Right cardiac atrium (tissue), 5 donors: ENCODE results near the gene GLB1L2. TPM values are rescaled to one million over a fixed set of nuclear protein-coding genes. Genes with fewer than 3 reads are reported as not detected.

Experiments used
- ATAC-seq, 2 donors: fragments of 200-7000 bp; cut with Tn5 transposase; one replicate each; pipeline versions ENCODE4 v1.8.0 to v1.9.1; 2020; ENCODE audit warnings: moderate library complexity in 2 of 2, mild to moderate bottlenecking in 1 of 2
- DNase-seq, 3 donors: peaks; one replicate each; pipeline ENCODE4 v3.0.0-alpha.2; 2020
- H3K27ac ChIP-seq: one replicate; pipeline ENCODE4 v1.5.1; 2013; ENCODE audit warnings: mild to moderate bottlenecking, low read length, control low read depth, moderate library complexity
- H3K27me3 ChIP-seq: one replicate; pipeline ENCODE4 v1.6.1; 2013; ENCODE audit not compliant: control insufficient read depth, insufficient read depth
- H3K4me1 ChIP-seq: one replicate; pipeline ENCODE4 v1.6.1; 2013; ENCODE audit warnings: low read length; ENCODE audit not compliant: control insufficient read depth, insufficient read depth
- H3K4me3 ChIP-seq: one replicate; pipeline ENCODE4 v1.5.1; 2013; ENCODE audit warnings: low read length, control low read depth
- H3K9me3 ChIP-seq: one replicate; pipeline ENCODE4 v1.6.1; 2013; ENCODE audit warnings: low read length; ENCODE audit not compliant: control insufficient read depth
- WGBS: extraction: QIAGEN DNeasy Blood & Tissue Kit; methylation state at CpG from one replicate; pipeline ENCODE4 v1.1.7; 2013; 5-methylcytosine and 5-hydroxymethylcytosine counted together
- intact Hi-C, 4 donors: fragments of 100-400 bp; cut with DNase I; formaldehyde crosslinking; loops; one replicate each; pipeline versions ENCODE4 v1.11.0 to v1.14.0; 2022 to 2023
- polyA plus RNA-seq: library from polyadenylated mRNA; stranded (reverse); fragments of 200-250 nt; gene quantifications from one replicate; pipeline ENCODE4 v1.2.3, GENCODE V29; 2013
- total RNA-seq, 4 donors: library from RNA; stranded (reverse); fragmentation: NEBNext Ultra II Directional; extraction: Animal tissue kit (Norgen Biotek cat#: 25700); gene quantifications; one replicate each; pipeline ENCODE4 v1.2.1, GENCODE V29; 2021
- donor health status: healthy with polysubstance abuse.
- donor health status: DM: no; HTN: yes; CAD: no.
- donor health status: DM: no; HTN: no; CAD: no.
- donor health status: DM: no; HTN: yes; CAD: no; lungs with severe emphysema.
- donor health status: DM: yes; HTN: yes; CAD: no.

The GLB1L2 gene
- total and polyA plus RNA-seq, 5 donors, result 0.61 to 1.6 (median 0.97) TPM

DNA sequence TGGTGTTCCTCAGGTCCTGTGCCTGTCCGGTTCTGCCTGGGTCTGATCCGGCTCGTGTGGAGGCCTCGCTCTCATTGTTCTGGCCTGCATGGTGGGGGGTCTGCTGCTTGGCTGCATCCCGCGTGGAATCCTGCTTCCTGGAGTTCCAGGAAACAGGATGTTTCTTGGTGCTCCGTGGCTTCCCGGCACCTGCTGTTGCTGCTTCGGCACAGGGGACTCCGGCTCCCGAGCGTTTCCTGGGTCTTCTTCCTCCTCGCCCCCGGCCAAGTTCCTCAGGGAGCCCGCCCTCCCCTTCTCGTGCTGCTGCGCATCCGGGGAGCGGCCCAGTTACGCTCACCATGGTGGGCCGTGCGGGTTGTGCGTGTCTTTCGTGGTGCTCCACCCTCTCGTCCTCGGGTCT lies 29.9 kb downstream of the GLB1L2 start:
- H3K27ac ChIP-seq, result no peak overlapping the region
- H3K4me1 ChIP-seq, result no peaks in the 10 kb centered on the region
- 74% methylated on average over 26 of the region's 26 CpGs for whole genome bisulfite sequencing
- H3K9me3 ChIP-seq, result no peaks in the 10 kb centered on the region
- no peaks in the 10 kb centered on the region for H3K27me3 ChIP-seq
- intact Hi-C loops, result no loop called here
- ATAC-seq, result no peak
- H3K4me3 ChIP-seq, result no peak overlapping the region
- peak in 1 of 3 donors; percentile 28 for DNase-seq

DNA sequence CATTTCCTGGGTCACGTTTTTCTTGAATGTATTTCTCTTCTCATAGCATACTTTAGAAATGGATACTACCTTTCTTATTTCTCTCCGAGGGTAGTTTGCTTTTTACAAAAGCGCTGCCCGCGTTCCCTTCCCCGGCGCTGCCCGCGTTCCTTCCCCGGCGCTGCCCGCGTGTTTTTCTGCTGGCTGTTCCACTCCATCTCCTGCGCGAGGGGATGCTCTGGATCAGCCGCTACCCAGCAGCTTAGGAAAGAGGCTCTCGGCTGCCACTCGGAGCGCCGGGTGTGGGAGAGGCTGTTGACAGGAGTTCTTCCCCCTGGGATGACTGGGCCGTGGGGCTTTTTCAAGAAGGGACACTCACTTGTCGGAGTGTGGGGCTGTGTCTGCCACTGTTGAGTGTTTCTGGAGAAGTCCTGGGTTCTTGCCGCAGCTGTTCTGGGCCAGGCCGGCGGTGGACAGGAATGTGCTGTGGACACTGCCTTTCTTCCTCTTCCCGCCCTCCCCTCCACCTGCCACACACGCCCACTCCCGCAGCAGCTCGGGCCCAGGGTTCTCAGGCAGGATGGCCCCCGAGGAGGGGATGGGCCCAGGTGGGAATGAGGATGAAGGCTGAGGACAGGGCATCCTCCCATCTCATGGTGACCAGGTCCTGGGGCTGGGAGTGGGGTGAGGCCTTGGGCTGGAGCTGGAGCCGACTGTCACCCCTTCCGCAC lies 30.6 kb downstream of the GLB1L2 start:
- intact Hi-C loops, result no loop called here
- WGBS, result 72% methylated on average over 32 of the region's 32 CpGs
- peak in 1 of 3 donors; percentile 40 for DNase-seq
- Histone ChIP-seq H3K27me3 (no peaks in the 10 kb centered on the region), H3K27ac (no peak overlapping the region), H3K4me3 (no peak overlapping the region), H3K9me3 (no peaks in the 10 kb centered on the region), H3K4me1 (no peaks in the 10 kb centered on the region)
- ATAC-seq, result no peak

DNA sequence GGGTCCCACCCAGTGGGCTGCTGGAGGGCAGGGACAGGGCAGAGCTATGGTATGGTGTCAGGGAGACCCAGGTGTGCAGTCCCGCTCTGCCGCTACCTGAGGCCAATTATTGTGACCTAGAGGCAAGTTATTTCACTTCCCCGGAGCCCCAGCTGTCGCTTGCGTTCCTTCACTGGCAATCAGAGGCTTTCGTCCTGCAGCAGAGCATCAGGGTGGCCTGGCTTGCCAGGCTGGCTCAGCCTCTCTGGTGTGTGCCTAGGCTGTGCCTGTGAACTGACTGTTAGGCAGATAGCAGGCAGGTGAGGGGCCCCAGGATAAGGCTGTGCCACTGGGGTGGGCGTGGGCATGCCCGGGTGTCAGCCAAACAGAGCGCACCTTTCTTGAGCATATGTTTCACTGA lies 31.4 kb downstream of the GLB1L2 start:
- H3K27ac ChIP-seq, result no peak overlapping the region
- H3K9me3 ChIP-seq, result no peaks in the 10 kb centered on the region
- H3K4me1 ChIP-seq, result no peaks in the 10 kb centered on the region
- no peak overlapping the region for H3K4me3 ChIP-seq
- ATAC-seq (no peak), DNase-seq (peak in 1 of 3 donors; percentile 37)
- no peaks in the 10 kb centered on the region for H3K27me3 ChIP-seq
- intact Hi-C loops, result no loop called here
- WGBS, result 88% methylated on average over 9 of the region's 9 CpGs

DNA sequence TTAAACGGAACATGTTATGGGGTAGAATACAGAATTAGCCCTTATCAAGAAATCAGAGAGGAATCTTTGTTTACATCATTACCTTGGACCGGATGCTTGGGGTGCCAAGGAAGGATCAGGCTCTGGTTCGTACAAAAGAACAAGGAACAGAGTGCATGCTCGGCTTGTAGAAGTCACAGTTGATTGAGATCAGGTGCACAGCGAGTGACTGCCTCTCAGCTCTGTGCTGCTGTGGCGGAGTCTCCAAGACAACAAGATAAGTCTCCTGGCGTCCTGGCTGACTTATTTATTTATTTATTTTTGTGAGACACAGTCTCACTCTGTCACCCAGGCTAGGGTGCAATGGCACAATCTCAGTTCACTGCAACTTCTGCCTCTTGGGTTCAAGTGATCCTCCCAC lies 31.8 kb downstream of the GLB1L2 start:
- DNase-seq (no peak), ATAC-seq (no peak)
- Histone ChIP-seq H3K27me3 (no peaks in the 10 kb centered on the region), H3K4me1 (no peaks in the 10 kb centered on the region), H3K9me3 (no peaks in the 10 kb centered on the region), H3K4me3 (no peak overlapping the region), H3K27ac (no peak overlapping the region)
- whole genome bisulfite sequencing, result 44% methylated on average over 7 of the region's 7 CpGs
- intact Hi-C loops, result no loop called here

DNA sequence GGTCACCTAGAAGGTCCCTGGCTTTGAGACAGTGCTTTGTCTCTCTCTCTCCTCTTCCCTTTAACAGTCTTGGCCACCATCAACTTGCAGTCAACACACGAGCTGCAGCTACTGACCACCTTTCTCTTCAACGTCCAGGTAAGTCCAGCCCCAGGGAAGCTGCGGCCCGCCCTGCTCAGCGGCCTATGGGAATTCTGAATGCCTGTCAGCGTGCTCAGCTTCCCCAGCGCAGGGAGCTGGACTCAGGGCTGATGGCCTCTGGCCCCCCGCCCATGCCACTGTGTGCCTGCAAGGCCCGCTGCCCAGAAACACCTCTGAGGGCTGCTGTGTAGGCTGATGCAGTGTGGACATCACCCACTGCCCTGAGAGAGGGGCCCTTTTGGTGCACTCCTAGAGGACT lies 32.5 kb downstream of the GLB1L2 start:
- Histone ChIP-seq H3K4me1 (no peaks in the 10 kb centered on the region), H3K27ac (no peak overlapping the region), H3K9me3 (no peaks in the 10 kb centered on the region), H3K4me3 (no peak overlapping the region), H3K27me3 (no peaks in the 10 kb centered on the region)
- intact Hi-C loops, result no loop called here
- no peak for ATAC-seq
- peak in 1 of 3 donors; percentile 33 for DNase-seq
- WGBS, result 87% methylated on average over 9 of the region's 9 CpGs

DNA sequence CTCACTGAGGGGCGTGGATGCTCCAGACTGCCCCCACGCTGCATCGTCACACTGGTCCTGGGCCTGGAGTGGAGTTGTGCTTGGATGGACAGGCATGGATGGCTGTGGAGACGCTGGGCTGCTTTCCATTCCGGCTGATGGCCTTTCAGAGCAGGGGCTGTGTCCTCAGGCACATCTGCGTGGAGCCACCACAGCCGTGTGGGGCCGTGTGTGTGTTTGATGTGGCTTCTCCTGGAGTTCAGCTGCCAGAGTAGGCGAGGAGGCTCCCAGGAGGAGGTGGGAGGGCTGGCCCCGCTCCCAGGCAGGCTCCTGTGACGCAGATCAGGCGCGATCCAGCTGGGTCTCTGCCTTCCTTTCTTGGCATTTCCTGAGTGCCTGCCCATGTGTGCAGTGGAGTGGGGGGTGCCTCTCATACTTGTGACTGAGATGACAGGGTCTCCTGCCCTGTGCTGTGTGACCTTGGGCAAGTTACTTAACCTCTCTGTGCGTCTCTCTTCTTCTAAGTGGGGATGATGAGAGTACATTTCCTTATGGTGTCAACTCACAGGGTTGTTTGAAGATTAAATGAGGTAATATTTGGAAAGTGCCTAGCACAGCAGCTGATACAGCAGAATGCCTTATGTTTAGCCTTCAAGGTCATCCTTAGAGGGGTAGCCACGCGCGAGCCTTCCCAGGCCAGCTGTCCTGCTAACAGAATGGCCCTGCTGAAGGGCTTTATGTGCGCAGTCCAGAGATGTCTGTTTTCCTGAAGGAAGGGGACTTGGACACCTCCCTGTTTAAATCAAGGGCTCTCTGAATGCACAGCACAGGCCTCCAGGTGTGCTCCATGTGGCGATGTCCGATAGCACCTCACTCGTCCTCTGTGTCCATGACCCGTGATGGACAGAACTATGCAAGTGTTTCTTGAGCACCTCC lies 33.5 kb downstream of the GLB1L2 start:
- intact Hi-C loops, result no loop called here
- no peak overlapping the region for H3K27ac ChIP-seq
- H3K27me3 ChIP-seq, result no peaks in the 10 kb centered on the region
- DNase-seq (peak in 1 of 3 donors; percentile 41), ATAC-seq (no peak)
- H3K4me1 ChIP-seq, result no peaks in the 10 kb centered on the region
- no peaks in the 10 kb centered on the region for H3K9me3 ChIP-seq
- H3K4me3 ChIP-seq, result no peak overlapping the region
- WGBS, result 69% methylated on average over 22 of the region's 22 CpGs

DNA sequence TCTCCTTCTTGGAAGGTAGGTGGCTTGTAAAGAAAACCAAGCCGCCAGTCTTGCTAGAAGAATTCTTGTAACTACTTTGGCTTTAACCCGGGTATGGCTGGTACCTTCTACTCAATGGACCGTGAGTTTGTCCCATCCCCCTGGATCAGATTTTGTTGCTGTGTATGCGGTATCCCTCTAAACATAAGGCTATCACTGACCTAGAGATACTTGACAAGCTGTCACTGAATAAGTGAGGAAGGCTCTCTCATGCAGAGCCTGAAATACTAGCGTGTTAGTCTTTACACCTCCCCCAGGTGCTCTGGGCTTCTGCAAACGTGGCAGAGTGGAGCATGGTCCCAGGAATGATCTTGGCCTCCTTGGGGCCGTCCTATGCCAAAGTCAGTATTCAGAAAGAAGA lies 34.5 kb downstream of the GLB1L2 start:
- 60% methylated on average over 7 of the region's 7 CpGs for WGBS
- no peak for DNase-seq
- Histone ChIP-seq H3K4me3 (no peak overlapping the region), H3K4me1 (no peaks in the 10 kb centered on the region), H3K27ac (no peak overlapping the region), H3K27me3 (no peaks in the 10 kb centered on the region), H3K9me3 (no peaks in the 10 kb centered on the region)
- peak in 1 of 2 donors; percentile 22 for ATAC-seq
- intact Hi-C loops, result no loop called here

DNA sequence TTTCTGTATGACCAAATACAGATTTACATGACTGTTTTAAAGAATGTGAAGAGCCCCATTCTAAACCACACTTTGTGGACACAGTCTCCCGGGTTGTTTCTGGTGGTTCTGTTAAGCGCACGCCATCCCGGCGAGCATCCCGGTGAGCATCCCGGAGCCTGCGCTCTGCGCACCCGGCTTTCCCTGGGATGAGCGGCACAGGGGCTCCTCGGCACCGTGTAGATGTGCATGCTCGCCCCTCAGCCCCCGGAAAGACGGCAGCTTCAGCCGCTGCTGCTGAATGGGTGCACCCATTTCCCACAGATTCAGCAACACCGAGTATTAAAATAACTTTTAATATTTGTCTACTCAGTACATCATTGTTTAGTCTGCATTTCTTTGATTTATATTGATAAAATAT lies 36.0 kb downstream of the GLB1L2 start:
- DNase-seq (no peak), ATAC-seq (no peak)
- no peaks in the 10 kb centered on the region for H3K9me3 ChIP-seq
- H3K27ac ChIP-seq, result no peak overlapping the region
- intact Hi-C loops, result no loop called here
- H3K27me3 ChIP-seq, result no peaks in the 10 kb centered on the region
- no peaks in the 10 kb centered on the region for H3K4me1 ChIP-seq
- 91% methylated on average over 18 of the region's 18 CpGs for WGBS
- no peak overlapping the region for H3K4me3 ChIP-seq

DNA sequence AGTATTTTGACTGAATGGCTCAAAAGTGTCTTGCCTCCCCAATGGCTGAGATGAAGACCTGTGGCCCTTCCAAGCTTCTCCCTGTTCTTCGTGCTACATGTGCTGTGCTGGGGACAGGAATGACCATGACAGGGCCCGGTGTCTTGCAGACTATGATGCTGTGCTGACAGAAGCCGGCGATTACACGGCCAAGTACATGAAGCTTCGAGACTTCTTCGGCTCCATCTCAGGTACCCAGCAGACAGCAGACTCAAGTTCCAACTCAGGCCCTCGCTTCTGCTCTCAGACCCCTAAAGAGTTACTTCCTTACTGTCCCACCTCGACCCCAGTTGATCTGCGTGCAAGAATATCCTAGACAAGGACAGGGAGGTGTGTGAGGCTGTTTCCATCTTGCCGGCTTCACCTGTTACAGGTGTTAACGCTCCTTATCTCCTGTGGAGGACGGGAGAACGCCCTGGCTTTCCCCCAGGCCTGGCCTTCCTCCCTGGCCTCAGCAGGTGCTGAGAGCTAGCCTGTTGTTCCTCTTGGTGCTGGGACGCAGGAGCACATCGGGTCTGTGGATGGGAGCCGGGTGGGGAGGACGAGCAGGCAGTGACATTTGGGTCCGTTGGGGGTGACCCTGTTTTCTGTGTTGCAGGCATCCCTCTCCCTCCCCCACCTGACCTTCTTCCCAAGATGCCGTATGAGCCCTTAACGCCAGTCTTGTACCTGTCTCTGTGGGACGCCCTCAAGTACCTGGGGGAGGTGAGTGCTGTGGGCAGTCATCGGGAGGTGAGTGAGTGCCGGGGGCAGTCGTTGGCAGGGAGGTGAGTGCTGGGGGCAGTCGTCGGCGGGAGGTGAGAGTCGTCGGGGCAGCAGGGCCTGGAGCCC lies 38.1 kb downstream of the GLB1L2 start:
- Histone ChIP-seq H3K4me1 (no peaks in the 10 kb centered on the region), H3K9me3 (no peaks in the 10 kb centered on the region), H3K4me3 (no peak overlapping the region), H3K27ac (no peak overlapping the region), H3K27me3 (no peaks in the 10 kb centered on the region)
- WGBS, result 80% methylated on average over 30 of the region's 30 CpGs
- ATAC-seq (no peak), DNase-seq (no peak)
- intact Hi-C loops, result no loop called here

DNA sequence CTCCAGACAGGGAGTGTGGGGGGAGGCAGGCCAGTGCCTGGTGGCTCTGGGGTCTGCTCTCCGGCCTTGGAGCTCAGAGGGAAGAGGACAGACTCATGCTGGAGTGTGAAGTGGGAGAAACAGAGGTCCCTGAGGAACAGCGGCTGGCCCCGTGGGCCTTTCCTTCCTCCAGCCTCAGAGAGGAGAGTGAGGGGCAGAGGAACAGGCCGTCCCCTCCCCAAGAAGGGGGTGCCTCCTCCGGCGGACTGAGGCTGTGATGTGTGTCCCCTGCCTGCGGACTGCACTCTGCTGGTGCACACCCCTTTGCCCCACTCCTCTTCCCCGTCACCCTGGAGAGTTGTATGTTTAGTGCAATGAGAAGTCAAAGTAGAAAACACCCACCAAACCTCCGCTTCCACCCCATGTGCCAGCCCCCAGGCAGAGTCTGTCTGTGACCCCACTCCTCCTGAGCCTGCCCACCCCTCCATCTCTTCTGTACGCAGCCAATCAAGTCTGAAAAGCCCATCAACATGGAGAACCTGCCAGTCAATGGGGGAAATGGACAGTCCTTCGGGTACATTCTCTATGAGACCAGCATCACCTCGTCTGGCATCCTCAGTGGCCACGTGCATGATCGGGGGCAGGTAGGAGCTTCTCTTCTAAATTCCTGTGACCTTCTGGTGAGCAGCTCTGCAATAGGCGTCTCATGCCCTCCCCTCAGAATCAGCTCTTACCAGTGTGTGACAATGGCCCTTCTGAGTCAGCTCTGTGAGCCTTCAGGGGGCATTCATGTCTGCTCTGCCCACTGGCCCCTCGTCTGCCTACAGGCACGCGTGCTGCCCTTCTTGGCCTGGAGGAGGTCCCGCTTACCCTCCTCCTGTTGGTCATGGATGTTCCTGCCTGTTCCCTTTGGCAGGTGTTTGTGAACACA lies 39.0 kb downstream of the GLB1L2 start:
- H3K27me3 ChIP-seq, result no peaks in the 10 kb centered on the region
- no peak for DNase-seq
- H3K4me3 ChIP-seq, result no peak overlapping the region
- H3K9me3 ChIP-seq, result no peaks in the 10 kb centered on the region
- no peak for ATAC-seq
- intact Hi-C loops, result no loop called here
- no peaks in the 10 kb centered on the region for H3K4me1 ChIP-seq
- H3K27ac ChIP-seq, result no peak overlapping the region
- 81% methylated on average over 19 of the region's 19 CpGs for WGBS
